Loucy (cell line): Measurements from ENCODE around the gene MAML3.

Experiments
- H2AFZ ChIP-seq: fragments of 200-600 bp; sonication (generic); 2 replicates; pipeline ENCODE4 v1.6.0; 2016; ENCODE audit warnings: antibody characterized with exemption, mild to moderate bottlenecking, low read length, moderate library complexity
- H3F3A ChIP-seq: fragments of 200-600 bp; 2 replicates; pipeline ENCODE4 v1.6.0; 2016; ENCODE audit warnings: antibody characterized with exemption, low read depth, mild to moderate bottlenecking
- H3K27me3 ChIP-seq: fragments of 200-600 bp; sonication (generic); 2 replicates; pipeline ENCODE4 v1.6.1; 2014; ENCODE audit warnings: low read length, mild to moderate bottlenecking; ENCODE audit not compliant: insufficient read depth, poor library complexity, severe bottlenecking
- H3K36me3 ChIP-seq: fragments of 200-600 bp; sonication (generic); 2 replicates; pipeline ENCODE4 v1.6.1; 2016; ENCODE audit warnings: low read length; ENCODE audit not compliant: insufficient read depth
- H3K4me1 ChIP-seq: fragments of 200-600 bp; sonication (generic); 2 replicates; pipeline ENCODE4 v1.5.1; 2014; ENCODE audit warnings: low read length, mild to moderate bottlenecking; ENCODE audit not compliant: insufficient read depth, poor library complexity, severe bottlenecking
- H3K4me2 ChIP-seq: fragments of 200-600 bp; sonication (generic); 2 replicates; pipeline ENCODE4 v1.6.0; 2014; ENCODE audit warnings: antibody characterized with exemption, low read length, low read depth, mild to moderate bottlenecking; ENCODE audit not compliant: poor library complexity, severe bottlenecking
- H3K4me3 ChIP-seq: fragments of 200-600 bp; sonication (generic); 2 replicates; pipeline ENCODE4 v1.5.1; 2014; ENCODE audit warnings: low read length, mild to moderate bottlenecking, mixed read lengths; ENCODE audit not compliant: poor library complexity, severe bottlenecking
- H3K79me2 ChIP-seq: fragments of 200-600 bp; sonication (generic); 2 replicates; pipeline ENCODE4 v1.6.1; 2014; ENCODE audit warnings: low read length; ENCODE audit not compliant: insufficient read depth
- H3K9ac ChIP-seq: fragments of 200-600 bp; sonication (generic); 2 replicates; pipeline ENCODE4 v1.6.0; 2014; ENCODE audit warnings: mild to moderate bottlenecking, low read depth, low read length, moderate library complexity; ENCODE audit not compliant: poor library complexity, severe bottlenecking
- H3K9me2 ChIP-seq: fragments of 200-600 bp; sonication (generic); replicated peaks from 2 replicates; pipeline ENCODE4 v1.6.1; 2016; ENCODE audit warnings: low read depth, low read length, mixed read lengths
- H3K9me3 ChIP-seq: fragments of 200-600 bp; sonication (generic); 2 replicates; pipeline ENCODE4 v1.6.1; 2014; ENCODE audit warnings: mild to moderate bottlenecking, antibody characterized with exemption, low read length, low read depth; ENCODE audit not compliant: insufficient read depth
- H4K20me1 ChIP-seq: fragments of 200-600 bp; sonication (generic); 2 replicates; pipeline ENCODE4 v1.6.0; 2014; ENCODE audit warnings: antibody characterized with exemption, low read length, mild to moderate bottlenecking; ENCODE audit not compliant: insufficient read depth, poor library complexity, severe bottlenecking
- CTCF ChIP-seq: fragments of 200-600 bp; sonication (generic); conservative IDR thresholded peaks from 2 replicates; pipeline ENCODE4 v1.5.1; 2014; ENCODE audit warnings: mild to moderate bottlenecking, antibody characterized with exemption, low read length
- EZH2phosphoT487 ChIP-seq: fragments of 200-600 bp; IDR thresholded peaks from 2 replicates; pipeline ENCODE4 v1.6.1; 2018; ENCODE audit warnings: antibody characterized with exemption, mild to moderate bottlenecking, moderate library complexity, borderline replicate concordance

Gene MAML3

GRCh38 chr4:139674875-139675550, 479.0 kb downstream of the MAML3 start:
- H3K4me2 ChIP-seq = no peak overlapping the region
- TF ChIP-seq EZH2phosphoT487 (no peak), CTCF (no peak)
- peaks cover 27% of the 10 kb centered on the region for H3K4me1 ChIP-seq
- peaks cover 97% of the 10 kb centered on the region for H3K79me2 ChIP-seq
- H3K36me3 ChIP-seq = peaks cover 29% of the 10 kb centered on the region
- H3K9me3 ChIP-seq = no peaks in the 10 kb centered on the region
- no peak overlapping the region for H3K9ac ChIP-seq
- H2AFZ ChIP-seq = no peak overlapping the region
- no peaks in the 10 kb centered on the region for H3K27me3 ChIP-seq
- H4K20me1 ChIP-seq = peaks cover 22% of the 10 kb centered on the region
- H3F3A ChIP-seq = no peaks in the 10 kb centered on the region
- no peak overlapping the region for H3K4me3 ChIP-seq
- H3K9me2 ChIP-seq = no peaks in the 10 kb centered on the region

- Histone ChIP-seq H3F3A (no peaks in the 10 kb centered on the region), H3K9ac (no peak overlapping the region), H3K79me2 (peaks cover 100% of the 10 kb centered on the region), H3K36me3 (peaks cover 7% of the 10 kb centered on the region), H3K4me3 (no peak overlapping the region), H3K9me2 (no peaks in the 10 kb centered on the region), H3K4me1 (peaks cover 49% of the 10 kb centered on the region), H3K9me3 (no peaks in the 10 kb centered on the region), H3K27me3 (no peaks in the 10 kb centered on the region), H4K20me1 (peaks cover 22% of the 10 kb centered on the region), H2AFZ (no peak overlapping the region), H3K4me2 (no peak overlapping the region)
- TF ChIP-seq CTCF (no peak), EZH2phosphoT487 (no peak)
These were observed 481.3 kb downstream of the MAML3 start for GRCh38 chr4:139672732-139673131.

- Histone ChIP-seq H3K4me2 (no peak overlapping the region), H3K36me3 (peaks cover 7% of the 10 kb centered on the region), H3K4me1 (peaks cover 53% of the 10 kb centered on the region), H3K79me2 (peaks cover 100% of the 10 kb centered on the region), H3K4me3 (no peak overlapping the region), H3F3A (no peaks in the 10 kb centered on the region), H3K9me2 (no peaks in the 10 kb centered on the region), H3K9me3 (no peaks in the 10 kb centered on the region), H2AFZ (no peak overlapping the region), H3K27me3 (no peaks in the 10 kb centered on the region), H4K20me1 (peaks cover 22% of the 10 kb centered on the region), H3K9ac (no peak overlapping the region)
- TF ChIP-seq CTCF (no peak), EZH2phosphoT487 (no peak)
These were observed 481.8 kb downstream of the MAML3 start for GRCh38 chr4:139672215-139672614.
